HepG2 (cell line): ENCODE measurements around the gene BBIP1. TPM values are rescaled to one million over a fixed set of nuclear protein-coding genes. Genes with fewer than 3 reads are reported as not detected.

Source experiments
- ATAC-seq: fragments of 200-7000 bp; cut with Tn5 transposase; 3 replicates; pipeline ENCODE4 v1.9.1; 2020; ENCODE audit warnings: mild to moderate bottlenecking, moderate library complexity
- BruUV-seq: library from RNA; stranded (reverse); fragments of 400-500 nt; replicated peaks from 2 replicates; lab custom pipeline; 2021; lab: Mats Ljungman, UMichigan
- CTCF ChIA-PET: fragments of 300-600 bp; formaldehyde crosslinking; extraction: SDS; loops from one replicate; lab custom pipeline; 2021; ENCODE audit warnings: low total read pairs, inconsistent platforms, low intra/inter-chr PET ratio; lab: Yijun Ruan, JAX
- POLR2A ChIA-PET: fragments of 350-600 bp; sonication (Branson Sonifier 250); formaldehyde crosslinking; loops from one replicate; lab custom pipeline; 2020; ENCODE audit warnings: antibody characterized with exemption, inconsistent platforms; lab: Yijun Ruan, JAX
- DNase-seq: peaks from one replicate; pipeline ENCODE4 v3.0.0-alpha.2; 2015; ENCODE audit warnings: low spot score
- FAIRE-seq: peaks from 3 replicates; lab custom pipeline; 2011; peaks lifted over from hg19 to GRCh38; lab: Jason Lieb, UNC
- H2AFZ ChIP-seq: one replicate; pipeline ENCODE4 v1.6.1; 2011; ENCODE audit warnings: low read length, inconsistent platforms
- H3K27ac ChIP-seq: fragments of 300-600 bp; 3 replicates; pipeline ENCODE4 v1.8.0; 2011; ENCODE audit warnings: mixed run types, mild to moderate bottlenecking, mixed read lengths, low read length, inconsistent platforms; ENCODE audit not compliant: insufficient read depth; ENCODE audit errors: extremely low read length
- H3K27me3 ChIP-seq, 2 experiments: fragments of 200-600 bp in 1 of 2; 2 replicates in 1 of 2; 3 replicates in 1 of 2; pipeline versions ENCODE4 v1.6.0 to v1.8.0; 2011; ENCODE audit warnings: low read length in 2 of 2, mild to moderate bottlenecking in 2 of 2, moderate library complexity in 2 of 2, inconsistent platforms in 1 of 2; ENCODE audit not compliant: insufficient read depth in 2 of 2, control insufficient read depth in 1 of 2
- H3K36me3 ChIP-seq, 2 experiments: fragments of 200-600 bp in 1 of 2; replicated peaks in 1 of 2; 2 replicates in 1 of 2; 3 replicates in 1 of 2; pipeline versions ENCODE4 v1.5.1 to v1.8.0; 2011; ENCODE audit warnings: low read length in 2 of 2, inconsistent platforms in 1 of 2; ENCODE audit not compliant: insufficient read depth in 2 of 2, control insufficient read depth in 1 of 2
- H3K4me1 ChIP-seq: 2 replicates; pipeline ENCODE4 v1.5.1; 2012; ENCODE audit warnings: low read length, inconsistent platforms; ENCODE audit not compliant: insufficient read depth
- H3K4me2 ChIP-seq: 2 replicates; pipeline ENCODE4 v1.6.0; 2011; ENCODE audit warnings: low read depth, low read length, inconsistent platforms
- H3K4me3 ChIP-seq, 3 experiments: fragments of 200-600 bp in 1 of 3; sonication (generic), shearing (Covaris generic) in 1 of 3; replicated peaks in 1 of 3; 2 replicates each; pipeline ENCODE4 v1.5.1; 2011 to 2016; ENCODE audit warnings: low read length in 3 of 3, inconsistent platforms in 2 of 3, low read depth in 2 of 3, mild to moderate bottlenecking in 2 of 3, control low read depth in 1 of 3, mixed read lengths in 1 of 3; ENCODE audit not compliant: insufficient read depth in 1 of 3
- H3K79me2 ChIP-seq: one replicate; pipeline ENCODE4 v1.6.1; 2011; ENCODE audit warnings: low read length, inconsistent platforms; ENCODE audit not compliant: insufficient read depth
- H3K9ac ChIP-seq: 2 replicates; pipeline ENCODE4 v1.6.0; 2011; ENCODE audit warnings: mild to moderate bottlenecking, low read depth, low read length, inconsistent platforms; ENCODE audit not compliant: insufficient read depth
- H3K9me3 ChIP-seq: 2 replicates; pipeline ENCODE4 v1.5.1; 2012; ENCODE audit warnings: mild to moderate bottlenecking, low read length
- H4K20me1 ChIP-seq: 2 replicates; pipeline ENCODE4 v1.6.0; 2011; ENCODE audit warnings: inconsistent platforms, mild to moderate bottlenecking, low read length, moderate library complexity; ENCODE audit not compliant: insufficient read depth
- AGO1 ChIP-seq: fragments of 200-400 bp; formaldehyde crosslinking; IDR thresholded peaks from 2 replicates; pipeline ENCODE4 v1.6.1; 2017; ENCODE audit warnings: mild to moderate bottlenecking, low read depth, low read length, moderate library complexity; ENCODE audit not compliant: poor library complexity, severe bottlenecking
- CREM ChIP-seq, 2 experiments: sonication (generic) in 1 of 2; formaldehyde crosslinking in 1 of 2; IDR thresholded peaks; 2 replicates each; pipeline versions ENCODE4 v1.4.0 to v1.6.1; 2016 to 2020; ENCODE audit warnings: antibody characterized with exemption in 1 of 2, mild to moderate bottlenecking in 1 of 2, missing genetic modification reagents in 1 of 2
- FOSL2 ChIP-seq: sonication (generic); formaldehyde crosslinking; IDR thresholded peaks from 2 replicates; pipeline ENCODE4 v1.4.0; 2020; ENCODE audit warnings: missing genetic modification reagents
- KAT8 ChIP-seq: IDR thresholded peaks from 2 replicates; pipeline ENCODE4 v1.6.1; 2016; ENCODE audit warnings: missing genetic modification reagents, missing compliant biosample characterization
- KMT2B ChIP-seq: IDR thresholded peaks from 2 replicates; pipeline ENCODE4 v1.6.1; 2016; ENCODE audit warnings: missing genetic modification reagents, missing compliant biosample characterization
- MIXL1 ChIP-seq: IDR thresholded peaks from 2 replicates; pipeline ENCODE4 v1.6.1; 2016
- MXI1 ChIP-seq: IDR thresholded peaks from 3 replicates; pipeline ENCODE4 v1.6.1; 2012; ENCODE audit warnings: low read depth, low read length, inconsistent platforms, borderline replicate concordance
- NFE2L2 ChIP-seq: fragments of 150-350 bp; IDR thresholded peaks from 2 replicates; pipeline ENCODE4 v1.6.1; 2014; ENCODE audit warnings: low read length
- RELA ChIP-seq: sonication (generic); formaldehyde crosslinking; IDR thresholded peaks from 2 replicates; pipeline ENCODE4 v1.4.0; 2020; ENCODE audit warnings: missing genetic modification reagents
- RFXAP ChIP-seq: sonication (generic); formaldehyde crosslinking; IDR thresholded peaks from 2 replicates; pipeline ENCODE4 v1.4.0; 2020; ENCODE audit warnings: missing genetic modification reagents, borderline replicate concordance
- RXRB ChIP-seq: IDR thresholded peaks from 2 replicates; pipeline ENCODE4 v1.6.1; 2016; ENCODE audit warnings: borderline replicate concordance, missing genetic modification reagents, missing compliant biosample characterization
- SOX5 ChIP-seq: IDR thresholded peaks from 2 replicates; pipeline ENCODE4 v1.6.1; 2016; ENCODE audit warnings: borderline replicate concordance
- ZNF558 ChIP-seq: sonication (generic); formaldehyde crosslinking; IDR thresholded peaks from 2 replicates; pipeline ENCODE4 v1.9.0; 2022; ENCODE audit warnings: mild to moderate bottlenecking, missing genetic modification reagents, borderline replicate concordance
- ZNF615 ChIP-seq: sonication (generic); formaldehyde crosslinking; IDR thresholded peaks from 2 replicates; pipeline ENCODE4 v1.5.0; 2020; ENCODE audit warnings: mild to moderate bottlenecking, missing genetic modification reagents, borderline replicate concordance
- ZNF737 ChIP-seq: sonication (generic); formaldehyde crosslinking; IDR thresholded peaks from 2 replicates; pipeline ENCODE4 v1.5.0; 2020; ENCODE audit warnings: missing genetic modification reagents, mild to moderate bottlenecking, borderline replicate concordance
- ZZZ3 ChIP-seq: sonication (generic); formaldehyde crosslinking; IDR thresholded peaks from 2 replicates; pipeline ENCODE4 v1.4.0; 2020; ENCODE audit warnings: missing genetic modification reagents, mild to moderate bottlenecking, borderline replicate concordance
- WGBS: methylation state at CpG from one replicate; pipeline ENCODE4 v1.1.6; 2017; ENCODE audit warnings: low lambda C conversion rate; 5-methylcytosine and 5-hydroxymethylcytosine counted together
- in situ Hi-C: cut with HindIII; loops from 2 replicates; pipeline ENCODE4 v1.10.0; 2017; ENCODE audit warnings: low pct_unique_long_range_greater_than_20kb; ENCODE audit not compliant: extremely low pct_ligation_motif_present
- intact Hi-C: fragments of 100-400 bp; cut with micrococcal nuclease; formaldehyde crosslinking; loops from one replicate; pipeline ENCODE4 v1.10.0; 2022; ENCODE audit not compliant: unreplicated experiment
- polyA plus RNA-seq, 8 experiments: library from polyadenylated mRNA; depleted of rRNA in 3 of 8; stranded (reverse) in 7 of 8; unstranded in 1 of 8; fragments of >200 nt; fragmentation: Illumina TruSeq in 4 of 8; extraction: Trizol in 4 of 8; gene quantifications; 2 replicates each; pipeline versions ENCODE4 v1.2.1 to v1.2.3, GENCODE V29; 2011 to 2016; ENCODE audit warnings: low read depth in 4 of 8, missing spikeins in 1 of 8, mixed read lengths in 1 of 8; ENCODE audit not compliant: insufficient read depth in 1 of 8
- total RNA-seq, 5 experiments: library from RNA; depleted of rRNA; stranded (reverse); fragments of >200 nt; fragmentation: Illumina TruSeq; extraction: Trizol; gene quantifications; 2 replicates each; pipeline ENCODE4 v1.2.3, GENCODE V29; 2016; ENCODE audit warnings: low read depth in 1 of 5
- TF ChIP-seq, protein P1 (sequence below): sonication (generic); formaldehyde crosslinking; IDR thresholded peaks from 2 replicates; pipeline ENCODE4 v1.5.1; 2020; ENCODE audit warnings: mild to moderate bottlenecking, moderate library complexity, missing genetic modification reagents
- TF ChIP-seq, protein P2 (sequence below), 2 experiments: fragments of 450-650 bp in 1 of 2; sonication (generic) in 1 of 2; formaldehyde crosslinking; IDR thresholded peaks; 2 replicates each; pipeline versions ENCODE4 v1.5.0 to v1.8.0; 2020 to 2022; ENCODE audit warnings: mild to moderate bottlenecking in 1 of 2, missing genetic modification reagents in 1 of 2
- TF ChIP-seq, protein P3 (sequence below): sonication (generic); formaldehyde crosslinking; IDR thresholded peaks from 2 replicates; pipeline ENCODE4 v1.8.1; 2023; ENCODE audit warnings: mild to moderate bottlenecking, inconsistent platforms, moderate library complexity, missing genetic modification reagents, borderline replicate concordance
- TF ChIP-seq, protein P4 (sequence below): sonication (generic); formaldehyde crosslinking; IDR thresholded peaks from 2 replicates; pipeline ENCODE4 v1.5.0; 2020; ENCODE audit warnings: missing genetic modification reagents

Gene BBIP1
- total and polyA plus RNA-seq, 2 of the 13 experiments (the other 11 are each of a cell fraction or from before 2014, with no cell fraction given): 18.3 to 24.1 TPM

DNA sequence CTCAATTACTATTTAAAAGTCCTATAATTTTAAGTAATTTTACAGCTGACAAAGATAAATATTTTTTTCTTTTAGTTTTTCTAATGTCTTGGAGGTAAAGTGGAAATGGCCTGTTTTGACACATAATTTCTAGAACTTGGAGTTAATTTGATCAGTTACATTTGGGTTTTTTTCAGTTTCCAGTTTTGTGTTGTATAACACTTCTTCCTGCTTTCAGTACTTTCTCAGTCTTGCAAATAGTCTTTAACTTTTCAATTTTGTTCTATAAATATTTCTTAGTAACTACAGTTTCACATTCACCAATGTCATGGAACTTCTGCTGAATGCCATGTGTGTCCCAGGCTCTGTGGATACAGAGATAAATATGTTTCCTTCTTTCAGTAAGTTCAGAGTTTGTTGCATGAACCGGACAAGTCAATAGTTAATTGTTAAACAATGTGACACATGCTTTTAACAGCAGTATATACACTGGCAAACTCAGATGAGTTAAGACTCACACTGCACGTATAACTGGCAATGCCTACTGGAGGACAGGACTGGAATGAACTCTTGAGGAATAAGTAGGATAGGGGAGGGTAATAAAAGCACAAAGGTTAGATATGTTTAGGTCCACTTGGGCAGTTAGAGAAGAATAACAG lies 5.0 kb upstream of the BBIP1 start:
- CTCF ChIA-PET: no interaction called here
- Histone ChIP-seq H3K4me3 (peak overlapping the region in 1 of 3 experiments; percentile 3; a peak in 1 of 6 replicates), H2AFZ (no peak overlapping the region), H3K9ac (0 out of 2 replicates have a peak overlapping the region, but pooled peaks have one; percentile 23), H3K9me3 (no peaks in the 10 kb centered on the region), H3K27me3 (no peaks in the 10 kb centered on the region), H3K4me1 (peaks cover 38% of the 10 kb centered on the region), H3K4me2 (peak overlapping the region; percentile 53), H3K79me2 (peaks cover 88% of the 10 kb centered on the region), H4K20me1 (0 out of 2 replicates have a peak, but pooled peaks cover 8% of the 10 kb centered on the region), H3K36me3 (no peaks in the 10 kb centered on the region), H3K27ac (peak overlapping the region; percentile 50)
- FAIRE-seq: peak; percentile 40
- DNase-seq: peak; percentile 67
- POLR2A ChIA-PET: no interaction called here
- intact Hi-C loops (no loop called here), in situ Hi-C loops (no loop called here)
- peak; percentile 41 for ATAC-seq
- WGBS: 4% methylated on average over 2 of the region's 2 CpGs
- no TSS peak for BruUV-seq
- TF ChIP-seq KAT8 (CRISPR knock-in tag): no peak
- TF ChIP-seq, protein P1, sequence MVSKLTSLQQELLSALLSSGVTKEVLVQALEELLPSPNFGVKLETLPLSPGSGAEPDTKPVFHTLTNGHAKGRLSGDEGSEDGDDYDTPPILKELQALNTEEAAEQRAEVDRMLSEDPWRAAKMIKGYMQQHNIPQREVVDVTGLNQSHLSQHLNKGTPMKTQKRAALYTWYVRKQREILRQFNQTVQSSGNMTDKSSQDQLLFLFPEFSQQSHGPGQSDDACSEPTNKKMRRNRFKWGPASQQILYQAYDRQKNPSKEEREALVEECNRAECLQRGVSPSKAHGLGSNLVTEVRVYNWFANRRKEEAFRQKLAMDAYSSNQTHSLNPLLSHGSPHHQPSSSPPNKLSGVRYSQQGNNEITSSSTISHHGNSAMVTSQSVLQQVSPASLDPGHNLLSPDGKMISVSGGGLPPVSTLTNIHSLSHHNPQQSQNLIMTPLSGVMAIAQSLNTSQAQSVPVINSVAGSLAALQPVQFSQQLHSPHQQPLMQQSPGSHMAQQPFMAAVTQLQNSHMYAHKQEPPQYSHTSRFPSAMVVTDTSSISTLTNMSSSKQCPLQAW (CRISPR knock-in tag): peak; percentile 54; the same call in 1 of the 2 replicates
- no peak for TF ChIP-seq ZNF558 (CRISPR knock-in tag)
- no peak for TF ChIP-seq ZNF737 (CRISPR knock-in tag)
- TF ChIP-seq, protein P2, sequence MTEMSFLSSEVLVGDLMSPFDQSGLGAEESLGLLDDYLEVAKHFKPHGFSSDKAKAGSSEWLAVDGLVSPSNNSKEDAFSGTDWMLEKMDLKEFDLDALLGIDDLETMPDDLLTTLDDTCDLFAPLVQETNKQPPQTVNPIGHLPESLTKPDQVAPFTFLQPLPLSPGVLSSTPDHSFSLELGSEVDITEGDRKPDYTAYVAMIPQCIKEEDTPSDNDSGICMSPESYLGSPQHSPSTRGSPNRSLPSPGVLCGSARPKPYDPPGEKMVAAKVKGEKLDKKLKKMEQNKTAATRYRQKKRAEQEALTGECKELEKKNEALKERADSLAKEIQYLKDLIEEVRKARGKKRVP (CRISPR knock-in tag; IDR thresholded peaks at IDR 0.05): 0 out of 4 replicates have a peak, but pooled peaks of 1 of the 2 experiments have one; percentile 29
- TF ChIP-seq CREM (IDR thresholded peaks at IDR 0.05): peak; percentile 33; the same call in 1 of the 2 replicates
- TF ChIP-seq CREM (CRISPR knock-in tag; IDR thresholded peaks at IDR 0.05): no peak
- no peak for TF ChIP-seq ZZZ3
- no peak for TF ChIP-seq RELA (CRISPR knock-in tag)
- peak; percentile 56; the same call in 1 of the 2 replicates for TF ChIP-seq SOX5 (CRISPR knock-in tag)
- TF ChIP-seq ZNF615 (CRISPR knock-in tag): no peak
- peak; percentile 85; the same call in 1 of the 2 replicates for TF ChIP-seq MIXL1 (CRISPR knock-in tag)
- peak; percentile 64; the same call in 1 of the 3 replicates for TF ChIP-seq MXI1
- TF ChIP-seq NFE2L2: no peak
- TF ChIP-seq, protein P3, sequence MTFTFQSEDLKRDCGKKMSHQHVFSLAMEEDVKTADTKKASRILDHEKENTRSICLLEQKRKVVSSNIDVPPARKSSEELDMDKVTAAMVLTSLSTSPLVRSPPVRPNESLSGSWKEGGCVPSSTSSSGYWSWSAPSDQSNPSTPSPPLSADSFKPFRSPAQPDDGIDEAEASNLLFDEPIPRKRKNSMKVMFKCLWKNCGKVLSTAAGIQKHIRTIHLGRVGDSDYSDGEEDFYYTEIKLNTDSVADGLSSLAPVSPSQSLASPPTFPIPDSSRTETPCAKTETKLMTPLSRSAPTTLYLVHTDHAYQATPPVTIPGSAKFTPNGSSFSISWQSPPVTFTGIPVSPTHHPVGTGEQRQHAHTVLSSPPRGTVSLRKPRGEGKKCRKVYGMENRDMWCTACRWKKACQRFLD (CRISPR knock-in tag): no peak
- 0 out of 2 replicates have a peak, but pooled peaks have one; percentile 14 for TF ChIP-seq RXRB (CRISPR knock-in tag)
- no peak for TF ChIP-seq RFXAP
- TF ChIP-seq, protein P4, sequence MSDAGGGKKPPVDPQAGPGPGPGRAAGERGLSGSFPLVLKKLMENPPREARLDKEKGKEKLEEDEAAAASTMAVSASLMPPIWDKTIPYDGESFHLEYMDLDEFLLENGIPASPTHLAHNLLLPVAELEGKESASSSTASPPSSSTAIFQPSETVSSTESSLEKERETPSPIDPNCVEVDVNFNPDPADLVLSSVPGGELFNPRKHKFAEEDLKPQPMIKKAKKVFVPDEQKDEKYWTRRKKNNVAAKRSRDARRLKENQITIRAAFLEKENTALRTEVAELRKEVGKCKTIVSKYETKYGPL (CRISPR knock-in tag): no peak
- no peak for TF ChIP-seq KMT2B (CRISPR knock-in tag)
- TF ChIP-seq AGO1: no peak
- TF ChIP-seq FOSL2 (CRISPR knock-in tag): no peak
